SKM-1 (cell line): ENCODE results near the gene SMIM12.
A peak's percentile ranks its signal among the peaks of the same experiment; 100 is the strongest.

Experiments used
- DNase-seq: peaks from one replicate; lab custom pipeline; 2025; ENCODE audit not compliant: unreplicated experiment; lab: John Stamatoyannopoulos, UW

SMIM12 gene

GRCh38 chr1:34874296-34874952 is 14.9 kb upstream of the SMIM12 start:
- no peak for DNase-seq

- DNase-seq = no peak
Observed at GRCh38 chr1:34872133-34872503, 12.6 kb upstream of the SMIM12 start.

- no peak for DNase-seq
Observed at GRCh38 chr1:34871443-34872132, 12.0 kb upstream of the SMIM12 start.

GRCh38 chr1:34870395-34870794 is 10.8 kb upstream of the SMIM12 start:
- no peak for DNase-seq

DNA sequence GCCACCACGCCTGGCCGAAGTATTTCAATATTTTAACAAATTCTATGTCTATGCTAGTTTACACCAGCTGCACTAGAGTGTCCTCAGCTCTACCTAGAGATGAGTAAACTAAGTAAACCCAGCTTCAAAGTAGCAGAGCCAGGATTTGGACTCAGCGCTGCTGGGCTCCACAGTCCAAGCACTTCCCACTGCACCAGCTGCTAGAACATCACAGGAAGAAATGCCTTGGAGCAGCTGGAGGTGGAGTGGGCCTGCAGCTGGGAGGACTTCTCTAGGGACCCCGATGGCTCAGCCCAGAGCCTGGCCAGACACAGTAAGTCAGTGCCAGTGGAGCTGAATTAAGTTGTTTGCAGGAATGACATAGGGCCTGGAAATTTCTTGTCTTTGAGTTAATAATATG is 10.2 kb upstream of the SMIM12 start:
- DNase-seq = no peak

- DNase-seq = no peak
Observed at GRCh38 chr1:34868230-34869049, 8.9 kb upstream of the SMIM12 start.

DNA sequence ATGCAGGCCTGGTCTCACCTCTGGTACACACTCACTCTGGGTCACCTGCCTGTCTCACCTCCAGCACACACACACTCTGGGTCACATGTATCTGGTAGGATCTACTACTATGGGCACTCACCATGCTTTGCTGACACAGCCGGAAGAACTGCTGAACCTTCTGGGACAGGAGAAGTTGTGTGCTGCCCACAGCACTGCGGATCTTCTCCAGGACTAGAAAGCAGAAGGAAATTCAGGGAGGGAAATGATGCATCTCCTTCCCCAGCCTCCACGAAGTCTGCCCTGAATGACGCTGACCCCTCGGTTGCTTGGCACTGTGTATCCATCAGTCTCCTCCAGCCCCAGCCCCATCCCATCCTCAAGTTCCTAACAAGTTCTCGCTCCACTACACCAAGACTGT is 7.9 kb upstream of the SMIM12 start:
- no peak for DNase-seq

DNA sequence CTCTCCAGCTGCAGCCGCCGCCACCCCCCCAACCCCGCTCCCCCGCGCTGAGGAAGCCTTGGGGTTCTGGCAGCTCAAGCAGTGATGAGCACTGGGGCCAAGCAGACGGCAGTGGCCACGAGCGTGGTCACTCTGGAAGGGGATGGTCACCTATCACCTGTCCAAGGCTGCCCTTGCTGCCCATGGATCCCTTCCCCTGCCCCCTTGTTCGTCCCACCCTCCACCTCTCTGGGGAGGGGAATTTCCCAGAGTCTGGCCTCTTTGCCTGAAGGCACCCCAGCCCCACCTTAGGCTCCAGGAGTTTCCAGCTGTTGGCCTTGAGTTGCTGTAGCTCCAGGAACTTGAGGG is 7.2 kb upstream of the SMIM12 start:
- no peak for DNase-seq

- DNase-seq = peak; percentile 54
Observed at GRCh38 chr1:34865981-34866761, 6.6 kb upstream of the SMIM12 start.

DNA sequence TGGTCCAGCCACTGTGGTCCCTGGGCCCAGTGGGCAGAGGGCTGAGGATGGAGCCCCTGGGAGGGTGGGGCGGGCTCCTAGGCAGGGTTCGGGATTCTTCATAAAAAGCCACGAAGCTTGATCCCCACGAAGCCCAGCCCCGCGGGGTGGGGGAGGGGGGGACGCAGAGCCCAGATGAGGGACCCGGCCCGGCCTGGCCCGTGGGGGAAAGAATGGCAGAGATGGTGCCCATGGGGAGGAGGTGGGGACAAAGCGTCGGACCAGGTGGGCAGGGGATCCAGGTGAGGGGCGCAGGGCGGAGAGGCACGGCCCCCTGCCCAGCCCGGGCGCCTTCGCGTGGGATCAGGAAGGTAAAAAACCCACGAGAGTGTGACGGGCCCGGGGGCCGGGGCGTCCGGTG is 6.0 kb upstream of the SMIM12 start:
- no peak for DNase-seq

GRCh38 chr1:34864759-34865158 is 5.2 kb upstream of the SMIM12 start:
- DNase-seq = no peak

DNA sequence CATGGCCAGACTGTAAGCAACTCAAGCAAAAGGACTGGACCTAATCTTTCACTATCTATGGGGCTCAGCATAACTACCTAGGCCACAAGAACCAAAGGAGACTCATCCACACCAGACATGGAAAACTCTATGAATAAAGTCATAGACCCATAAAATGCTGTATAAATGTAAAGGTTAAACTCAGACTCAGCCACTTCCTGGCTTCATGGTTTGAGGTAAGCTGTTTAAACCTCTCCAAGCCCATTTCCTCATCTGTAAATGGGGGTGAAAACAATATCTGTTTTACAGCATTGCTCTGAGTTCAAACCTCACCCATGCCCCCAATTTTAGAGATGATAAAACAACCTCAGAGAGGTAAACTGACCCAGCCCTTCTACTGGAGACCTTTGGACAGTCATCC is 4.0 kb upstream of the SMIM12 start:
- DNase-seq = no peak

GRCh38 chr1:34858901-34859445 is 576 bp downstream of the SMIM12 start:
- no peak for DNase-seq

DNA sequence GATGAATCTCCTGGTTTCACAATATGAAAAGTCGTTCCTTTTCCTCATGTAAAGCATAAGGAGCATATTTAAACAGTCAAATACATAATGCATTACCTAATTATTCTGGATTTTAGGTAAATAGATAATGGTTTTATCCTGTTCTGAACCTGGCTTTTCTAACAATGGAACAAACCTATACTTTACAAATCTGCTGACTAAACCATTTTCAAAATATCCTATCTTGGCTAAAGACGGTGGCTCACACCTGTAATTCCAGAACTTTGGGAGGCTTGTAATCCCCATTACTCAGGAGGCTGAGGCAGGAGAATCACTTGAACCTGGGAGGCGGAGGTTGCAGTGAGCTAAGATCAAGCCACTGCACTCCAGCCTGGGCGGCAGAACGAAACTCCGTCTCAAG is 2.9 kb downstream of the SMIM12 start:
- no peak for DNase-seq

DNA sequence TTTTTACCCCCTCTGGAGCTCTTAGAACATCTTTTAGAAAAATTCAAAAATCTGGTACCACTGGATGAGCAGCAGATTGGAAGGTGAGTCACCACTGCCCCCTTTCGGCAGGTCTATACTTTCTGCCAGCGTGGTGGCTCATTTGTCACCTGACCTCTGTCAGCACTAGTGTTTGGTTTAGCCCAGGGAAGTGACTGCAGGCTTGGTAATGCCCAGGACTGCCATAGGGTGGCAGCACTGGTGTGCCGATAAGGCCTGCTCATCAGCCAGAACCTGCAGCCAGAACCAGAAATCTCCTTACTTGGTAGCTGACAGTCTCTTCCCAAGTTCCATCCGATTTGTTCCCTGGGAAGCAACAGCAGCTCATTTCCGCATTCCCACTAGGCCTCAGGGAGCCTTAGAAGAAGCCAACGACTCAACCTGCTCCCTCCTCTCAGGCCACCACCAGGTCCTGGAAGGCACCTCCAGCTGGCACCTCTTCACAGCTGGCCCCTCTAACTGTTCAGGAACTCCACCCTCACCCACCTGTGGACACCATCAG is 6.8 kb downstream of the SMIM12 start:
- peak; percentile 93 for DNase-seq

DNA sequence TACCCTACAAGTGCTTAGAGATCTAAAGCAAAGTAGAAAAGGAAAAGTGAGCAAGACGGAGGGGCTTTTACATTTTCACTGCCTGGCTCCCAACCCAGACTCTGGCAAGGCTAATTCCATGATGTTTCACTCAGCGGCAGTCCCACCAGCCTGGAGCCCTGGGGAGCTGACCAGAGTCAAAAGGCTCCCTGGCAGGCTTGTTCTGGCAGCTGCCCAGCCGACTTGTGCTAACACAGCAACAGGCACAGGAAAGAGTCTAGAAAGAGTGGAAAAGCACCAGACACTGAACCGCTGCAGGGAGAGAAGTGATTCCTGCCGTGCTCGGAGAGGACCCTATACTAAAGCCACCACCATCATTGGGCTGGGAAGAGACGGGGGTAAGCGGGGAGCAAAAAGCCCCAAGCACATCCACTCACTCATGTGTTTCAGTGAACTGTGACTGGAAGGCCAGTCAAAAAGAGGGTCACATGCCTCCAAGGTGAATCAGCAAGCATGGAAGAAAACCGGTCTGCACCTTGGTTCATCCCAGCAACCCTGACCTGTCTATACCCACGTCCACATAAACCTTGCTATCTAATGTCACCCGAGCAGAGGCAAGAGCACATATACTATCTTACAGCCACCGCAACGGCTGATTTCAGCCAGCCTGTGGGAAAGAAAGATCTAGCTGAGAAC is 8.0 kb downstream of the SMIM12 start:
- DNase-seq = no peak

DNA sequence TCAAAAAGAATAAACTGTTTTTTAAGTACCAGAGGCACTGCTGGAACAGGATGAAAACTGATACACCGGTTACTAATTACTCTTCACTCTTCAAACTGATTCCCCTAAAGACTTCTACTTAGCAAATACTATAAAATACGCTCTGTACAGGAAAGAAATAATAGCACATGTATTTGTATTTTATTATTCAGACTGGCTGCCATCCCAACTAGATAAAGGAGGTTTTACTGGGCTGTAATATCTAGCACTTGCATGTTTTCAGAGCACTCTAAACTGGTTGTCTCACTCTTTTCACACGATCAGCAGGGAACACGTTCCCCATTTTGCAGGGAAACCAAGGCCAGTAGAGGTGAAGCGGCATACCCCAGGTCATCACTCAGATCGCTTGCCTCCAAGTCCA is 9.2 kb downstream of the SMIM12 start:
- DNase-seq = no peak

GRCh38 chr1:34847094-34847493 is 12.5 kb downstream of the SMIM12 start:
- no peak for DNase-seq

- DNase-seq = no peak
Observed at GRCh38 chr1:34846265-34846664, 13.3 kb downstream of the SMIM12 start.

GRCh38 chr1:34845131-34845901 is 14.2 kb downstream of the SMIM12 start:
- no peak for DNase-seq
